Islet of Langerhans (tissue), 1 donor: ENCODE results near the gene ATOH1.

Source experiments
- FAIRE-seq: peaks from one replicate; lab custom pipeline; 2011; peaks lifted over from hg19 to GRCh38; lab: Jason Lieb, UNC

ATOH1 gene

DNA sequence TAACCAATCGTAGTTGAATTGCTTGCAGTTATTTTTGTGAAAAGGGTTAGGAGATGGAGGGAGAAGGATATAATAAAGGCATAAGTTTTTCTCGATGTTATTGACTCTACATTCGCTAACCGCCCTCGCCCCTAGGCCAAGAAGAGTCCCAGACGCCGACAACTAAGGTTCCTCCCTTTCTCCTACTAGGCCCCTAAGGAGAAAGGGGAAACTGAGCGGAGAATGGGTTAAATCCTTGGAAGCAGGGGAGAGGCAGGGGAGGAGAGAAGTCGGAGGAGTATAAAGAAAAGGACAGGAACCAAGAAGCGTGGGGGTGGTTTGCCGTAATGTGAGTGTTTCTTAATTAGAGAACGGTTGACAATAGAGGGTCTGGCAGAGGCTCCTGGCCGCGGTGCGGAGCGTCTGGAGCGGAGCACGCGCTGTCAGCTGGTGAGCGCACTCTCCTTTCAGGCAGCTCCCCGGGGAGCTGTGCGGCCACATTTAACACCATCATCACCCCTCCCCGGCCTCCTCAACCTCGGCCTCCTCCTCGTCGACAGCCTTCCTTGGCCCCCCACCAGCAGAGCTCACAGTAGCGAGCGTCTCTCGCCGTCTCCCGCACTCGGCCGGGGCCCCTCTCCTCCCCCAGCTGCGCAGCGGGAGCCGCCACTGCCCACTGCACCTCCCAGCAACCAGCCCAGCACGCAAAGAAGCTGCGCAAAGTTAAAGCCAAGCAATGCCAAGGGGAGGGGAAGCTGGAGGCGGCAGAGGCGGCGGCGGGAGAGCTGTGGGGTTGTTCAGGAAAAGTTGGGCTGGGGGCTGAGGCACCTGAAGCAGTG is 5.9 kb downstream of the ATOH1 start:
- no peak for FAIRE-seq

DNA sequence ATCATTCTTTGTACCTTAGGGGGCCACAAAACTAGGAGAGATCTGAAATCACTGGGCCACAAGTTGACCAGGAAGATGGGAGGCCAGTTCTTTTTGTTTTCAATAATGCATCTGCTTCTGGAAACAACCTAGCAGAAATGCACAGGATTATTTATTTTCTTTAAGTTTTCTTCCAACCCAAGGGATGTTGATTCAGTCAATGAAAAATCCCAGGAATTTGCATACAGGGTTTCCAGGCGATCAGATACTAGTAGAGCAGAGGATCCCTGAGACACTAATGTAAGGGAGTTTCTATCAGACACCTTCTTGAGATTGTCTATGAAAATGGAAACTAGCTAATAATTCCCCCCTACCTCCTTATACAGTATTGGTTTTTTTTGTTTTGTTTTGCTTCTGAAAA is 7.4 kb downstream of the ATOH1 start:
- FAIRE-seq, result no peak

DNA sequence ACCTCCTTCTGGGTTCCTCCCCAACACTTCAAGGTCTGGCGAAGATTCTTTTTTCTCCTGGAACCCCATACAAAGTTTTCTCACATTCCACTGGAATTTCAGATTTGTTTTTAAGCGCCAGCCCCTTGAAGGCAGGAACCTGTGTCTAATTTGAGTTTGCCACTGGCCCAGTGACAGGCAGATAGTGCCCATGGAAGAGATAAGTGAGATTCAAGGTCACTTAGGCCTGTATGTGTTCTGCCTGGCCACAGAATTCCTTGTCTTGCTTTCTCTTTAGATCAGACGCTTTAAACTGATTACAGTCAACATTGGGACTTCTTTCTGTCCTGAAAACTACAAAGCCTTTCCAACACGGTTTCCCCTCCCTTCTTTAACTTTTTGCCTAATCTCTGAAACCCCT is 11.2 kb downstream of the ATOH1 start:
- FAIRE-seq, result no peak

DNA sequence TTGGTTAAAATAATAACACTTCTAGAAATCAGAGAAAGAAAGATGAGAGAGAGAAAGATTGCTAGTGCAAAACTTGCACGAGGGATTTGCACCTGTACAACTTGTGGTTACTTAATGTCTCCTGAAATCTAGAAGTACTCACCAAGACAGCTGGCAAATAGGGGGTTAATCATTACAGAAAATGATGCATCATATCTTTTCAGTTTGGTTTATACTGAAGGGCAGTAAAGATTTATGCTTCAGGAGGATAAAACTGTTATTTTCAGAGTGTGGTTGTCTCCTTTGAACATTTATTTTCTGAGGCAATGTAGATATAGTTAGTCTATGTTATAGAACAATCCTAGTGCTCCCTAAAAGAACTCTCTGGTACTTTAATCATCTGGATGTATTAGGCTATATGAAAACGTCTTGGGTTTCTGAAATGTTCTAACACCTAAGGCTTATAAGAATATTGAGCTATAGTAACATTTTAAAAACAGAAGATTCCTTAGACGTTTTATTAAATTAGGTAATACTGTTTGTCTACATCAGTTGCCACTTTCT is 13.3 kb downstream of the ATOH1 start:
- no peak for FAIRE-seq

DNA sequence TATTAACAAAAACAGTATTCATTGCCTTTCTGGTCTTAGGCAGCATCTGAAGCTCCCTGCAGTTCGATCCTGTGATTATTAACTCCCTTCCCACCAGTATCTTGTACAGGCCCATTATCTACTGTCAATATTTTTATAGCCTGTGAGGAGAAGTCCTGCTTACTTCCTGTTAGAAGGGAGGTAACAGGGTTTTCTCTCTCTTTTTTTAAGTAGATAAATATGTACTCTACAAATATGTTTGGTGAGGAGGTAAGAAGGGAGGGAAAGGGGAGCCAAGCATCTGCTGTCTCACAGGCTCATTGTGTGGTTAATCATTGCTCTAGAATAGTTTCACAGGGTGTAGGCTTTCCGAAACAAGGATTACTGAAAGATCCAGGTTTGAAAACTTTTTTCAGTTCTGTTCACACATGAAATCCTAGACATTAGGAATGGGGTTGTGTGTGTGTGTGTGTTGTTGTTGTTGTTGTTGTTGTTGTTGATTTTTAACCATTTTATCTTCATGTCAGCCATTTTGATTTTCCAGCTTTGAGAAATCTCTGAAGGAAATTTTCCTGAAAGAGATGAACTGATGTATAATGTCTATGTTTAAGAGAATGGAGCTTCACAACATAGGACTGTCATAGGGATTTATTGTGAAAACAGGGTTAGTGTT is 14.2 kb downstream of the ATOH1 start:
- no peak for FAIRE-seq

DNA sequence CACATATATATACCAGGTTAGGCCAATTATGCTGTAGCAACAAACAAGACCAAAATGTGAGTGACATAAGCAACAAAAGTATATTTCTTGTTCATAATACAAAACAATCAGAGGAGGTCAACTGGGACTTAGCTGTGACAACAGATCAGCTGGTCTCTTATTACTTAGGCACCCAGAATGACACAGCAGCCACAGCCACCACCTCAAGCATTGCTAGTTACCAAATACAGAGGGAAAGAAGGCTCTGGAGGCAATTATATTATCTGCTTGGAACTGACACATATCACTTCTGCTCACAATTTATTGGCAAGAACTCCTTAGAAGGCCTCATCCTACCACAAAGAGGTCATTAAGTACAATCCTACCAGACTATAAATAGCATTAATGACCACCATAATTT is 15.2 kb downstream of the ATOH1 start:
- FAIRE-seq, result no peak

DNA sequence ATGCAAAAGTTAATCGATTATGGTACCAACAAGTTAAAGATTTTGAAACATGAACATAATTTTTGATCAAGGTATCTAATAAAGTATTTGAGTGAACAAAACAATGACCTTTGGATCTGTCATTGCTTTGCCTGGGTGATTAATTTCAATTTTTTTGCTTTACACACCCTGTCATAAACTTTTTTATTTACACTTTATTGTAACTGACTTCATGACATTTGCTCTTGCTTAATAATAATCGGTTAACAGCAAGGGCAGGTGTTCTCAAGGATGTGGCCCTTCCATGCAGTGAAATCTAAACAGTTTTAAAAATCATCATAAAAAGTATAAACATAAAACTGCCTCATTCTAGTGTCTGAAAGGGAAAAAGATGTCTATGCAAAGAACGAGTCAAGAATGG is 24.1 kb downstream of the ATOH1 start:
- FAIRE-seq, result no peak

DNA sequence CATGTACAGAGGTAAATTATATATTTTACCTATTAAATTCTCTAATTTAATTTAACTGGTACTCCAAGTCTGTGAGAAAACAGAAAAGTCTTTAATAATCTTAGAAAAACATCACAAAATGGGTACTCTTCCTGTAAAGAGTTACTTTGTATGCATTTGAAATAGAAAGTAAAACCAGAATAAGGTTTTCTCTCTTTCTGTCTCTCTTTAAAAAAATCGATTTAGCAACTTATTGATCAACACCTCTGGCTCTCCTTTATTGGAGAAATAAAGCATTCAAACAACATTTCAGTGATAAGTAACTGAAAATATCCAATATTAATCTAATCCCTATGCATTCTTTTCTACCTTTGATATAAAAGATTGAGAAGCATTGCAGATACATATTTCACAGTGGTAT is 27.4 kb downstream of the ATOH1 start:
- no peak for FAIRE-seq

DNA sequence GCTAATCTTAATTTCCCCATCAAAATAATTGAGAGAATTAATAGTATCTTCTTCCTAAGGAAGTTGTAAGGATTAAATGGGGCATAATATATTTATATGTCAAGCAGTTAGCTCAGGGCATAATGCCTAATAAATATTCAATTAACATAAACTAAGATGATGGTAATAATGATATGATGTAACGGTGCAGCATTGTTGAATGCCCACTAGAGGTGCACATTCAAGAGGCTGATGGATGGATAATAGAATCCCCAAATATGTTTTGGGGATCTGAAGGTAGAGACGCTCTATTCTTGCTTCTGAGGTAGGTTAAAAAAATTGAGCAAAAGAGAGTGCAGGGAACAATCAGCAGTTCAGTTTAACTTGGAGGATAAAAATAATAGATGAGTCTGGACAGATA is 37.1 kb downstream of the ATOH1 start:
- FAIRE-seq, result no peak

DNA sequence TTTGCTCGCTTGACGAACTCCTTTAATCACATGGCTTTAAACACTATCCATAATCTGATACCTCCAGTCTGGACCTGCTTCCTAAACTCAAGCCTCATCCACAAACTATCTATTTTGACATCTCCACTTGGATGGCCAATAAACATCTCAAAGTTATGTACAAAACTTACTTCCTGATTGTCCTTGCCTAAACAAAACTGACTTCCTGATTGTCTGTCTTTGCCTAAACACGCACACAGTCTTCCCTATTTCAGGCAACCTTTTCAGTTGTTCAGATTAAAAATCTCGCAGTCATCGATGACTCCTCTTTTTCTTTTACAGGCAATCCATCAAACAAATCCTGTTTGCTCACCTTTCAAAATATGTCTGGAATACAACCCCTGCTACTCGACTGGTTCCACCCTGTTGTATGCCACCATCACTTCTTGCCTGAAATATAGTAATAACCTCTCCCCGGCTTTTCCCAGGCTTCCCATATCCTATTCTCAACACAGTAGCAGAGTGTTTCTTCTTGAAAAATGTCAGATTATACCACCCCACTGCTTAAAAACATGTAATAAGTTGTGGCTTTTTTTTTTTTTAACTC is 39.0 kb downstream of the ATOH1 start:
- no peak for FAIRE-seq

DNA sequence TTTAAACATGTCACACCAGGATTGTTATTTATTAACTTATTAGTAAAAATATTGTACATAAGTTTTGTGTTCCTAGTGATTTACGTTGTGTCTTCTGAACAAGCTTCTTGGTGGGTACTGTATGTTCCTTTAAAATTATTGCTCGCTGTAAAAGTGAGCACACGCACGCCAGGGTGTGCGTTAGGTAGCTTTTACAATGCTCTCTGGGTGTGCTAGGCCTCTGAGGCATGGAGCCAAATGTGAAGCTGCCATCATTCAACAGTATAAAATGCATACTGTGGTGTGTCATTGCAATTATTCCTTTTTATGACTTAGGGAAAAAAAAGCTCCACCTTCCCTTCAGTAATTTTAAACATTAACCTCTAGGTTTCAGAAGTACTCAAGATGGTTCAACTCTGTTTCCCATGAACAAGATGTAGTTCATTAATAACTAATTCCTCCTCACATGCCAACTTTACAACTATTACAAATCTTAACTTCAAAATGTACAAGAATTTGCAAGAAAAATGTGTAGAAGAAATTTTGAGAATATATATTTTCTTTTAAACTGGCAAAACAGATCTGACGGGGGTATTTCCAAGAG is 42.4 kb downstream of the ATOH1 start:
- FAIRE-seq, result no peak

DNA sequence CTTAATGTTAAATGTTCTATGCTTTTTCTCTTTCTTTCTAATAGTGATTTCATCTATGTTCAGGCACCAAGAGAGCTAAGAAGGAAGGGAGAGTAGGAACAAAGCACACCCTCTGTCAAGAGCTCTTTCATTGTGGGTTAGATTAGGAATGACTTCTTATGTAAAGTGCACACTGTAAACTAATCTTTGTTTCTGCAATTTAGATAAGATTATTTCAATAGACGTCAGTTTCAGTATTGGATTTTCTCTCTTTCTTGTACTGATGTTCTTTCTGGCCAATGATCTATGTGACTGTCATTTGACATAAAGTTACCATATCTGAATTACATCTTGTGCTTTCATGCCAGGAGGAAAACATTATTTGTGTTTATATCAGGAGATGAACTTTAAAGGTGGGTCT is 48.2 kb downstream of the ATOH1 start:
- FAIRE-seq, result no peak

DNA sequence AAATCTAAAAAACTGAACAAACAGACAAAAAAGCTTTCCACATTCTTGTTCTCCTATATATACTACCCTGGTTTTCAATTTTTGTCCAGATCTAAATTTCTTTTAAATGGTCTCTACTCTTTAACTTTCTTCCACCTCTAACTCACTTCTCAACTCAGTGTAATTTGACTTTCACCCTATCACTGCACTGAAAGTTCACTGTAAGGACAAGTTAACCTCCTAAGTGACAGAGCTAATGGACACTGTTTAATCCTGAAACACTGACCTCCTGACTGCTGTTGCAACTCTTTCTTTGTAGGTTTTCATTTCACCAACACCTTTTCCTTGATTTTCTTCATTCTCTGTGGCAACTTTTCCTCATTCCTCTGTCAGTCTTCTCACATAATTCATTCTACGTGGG is 50.0 kb downstream of the ATOH1 start:
- no peak for FAIRE-seq

DNA sequence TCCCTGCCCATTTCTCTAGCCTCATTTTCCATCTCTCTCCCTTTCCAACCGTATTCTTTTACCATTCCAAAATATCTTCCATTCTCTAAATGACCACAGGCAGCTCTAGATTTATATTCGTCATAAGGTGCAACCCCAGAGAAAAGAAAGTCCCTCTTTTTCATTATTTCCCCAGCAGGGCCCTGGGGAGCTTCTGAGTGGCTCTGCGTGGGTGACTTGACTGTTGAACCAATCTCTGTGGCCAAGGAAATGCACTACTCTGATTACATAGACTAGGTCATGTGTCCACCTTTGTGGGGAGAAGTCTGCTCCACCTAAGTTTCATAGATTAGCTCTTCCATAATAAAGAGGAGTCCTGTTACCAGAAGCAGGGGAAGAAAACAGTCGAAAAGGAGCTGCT is 51.4 kb downstream of the ATOH1 start:
- no peak for FAIRE-seq
